Activated effector memory CD4-positive, alpha-beta T cell treated with Interleukin-2 at 50 U/mL for 16 hours (primary cell): ENCODE results near the gene MAZ.

Source experiments
- DNase-seq: peaks from one replicate; pipeline ENCODE4 v3.0.0-alpha.2; 2020

The MAZ gene

DNA sequence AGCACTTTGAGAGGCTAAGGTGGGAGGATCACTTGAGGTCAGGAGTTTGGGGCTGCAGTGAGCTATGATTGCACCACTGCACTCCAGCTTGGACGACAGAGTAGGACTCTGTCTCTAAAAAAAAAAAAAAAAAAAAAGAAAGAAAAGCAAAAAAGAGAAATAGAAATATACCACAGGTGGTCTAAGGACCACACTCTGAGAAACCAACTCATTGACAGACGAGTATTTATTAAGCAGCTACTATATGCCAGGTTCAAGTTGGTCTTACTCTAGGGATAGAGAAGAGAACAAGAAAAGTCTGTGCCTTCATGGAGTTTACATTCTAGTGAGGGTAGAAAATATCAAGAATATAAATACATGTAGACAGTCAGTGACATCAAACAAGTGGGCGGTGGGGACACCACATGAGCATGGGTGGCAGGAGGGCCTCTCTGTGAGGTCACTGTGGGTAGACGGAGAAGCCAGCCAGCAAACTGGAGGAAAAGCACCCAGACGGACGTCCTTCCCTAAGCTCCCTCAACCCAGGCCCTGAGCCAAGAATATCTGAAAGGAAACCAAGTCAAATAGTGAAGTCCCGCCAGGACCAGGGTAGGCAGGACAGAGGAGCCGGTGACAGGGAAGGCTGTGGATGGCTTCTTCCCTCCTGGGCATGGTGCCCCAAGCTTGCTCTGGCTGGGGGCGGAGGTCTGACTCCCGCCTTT is 52.0 kb downstream of the MAZ start:
- DNase-seq = no peak

DNA sequence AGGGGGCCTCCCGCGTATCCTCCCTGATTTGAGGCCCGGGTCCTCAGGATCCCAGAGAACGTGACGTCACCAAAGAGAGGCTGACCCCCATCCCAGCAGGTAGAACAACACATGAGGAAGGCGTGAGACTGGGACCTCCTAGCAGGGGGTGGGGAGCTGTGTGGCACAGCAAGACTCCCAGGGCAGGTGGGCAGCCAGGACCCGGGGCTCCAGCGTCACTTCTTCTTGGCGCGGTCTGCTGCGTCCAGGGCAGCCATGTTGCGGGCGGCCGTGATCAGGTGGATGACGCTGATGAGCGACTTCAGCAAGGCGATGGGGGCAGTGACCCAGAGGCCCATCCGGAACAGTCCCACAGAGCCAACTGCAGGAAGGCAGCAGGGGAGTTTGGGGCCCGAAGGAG is 52.6 kb downstream of the MAZ start:
- DNase-seq = no peak

DNA sequence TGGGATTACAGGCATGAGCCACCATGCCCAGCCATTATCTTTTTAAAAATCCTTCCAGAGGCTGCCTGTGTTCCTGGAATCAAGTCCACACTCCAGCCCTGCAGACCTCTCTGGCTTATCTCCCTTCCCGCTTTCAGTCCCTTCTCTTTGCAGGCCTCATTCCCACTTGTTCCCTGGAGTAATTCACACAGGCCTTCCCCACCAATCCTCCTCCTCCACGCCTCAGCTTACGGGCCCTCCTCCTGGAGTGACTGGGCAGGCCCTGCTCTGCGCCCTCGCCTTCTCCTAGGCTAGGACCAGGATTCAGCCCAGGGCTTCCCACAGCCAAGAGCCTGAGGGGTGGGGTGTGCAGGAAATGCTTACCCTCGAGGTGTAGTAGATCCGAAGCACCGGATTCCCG is 53.9 kb downstream of the MAZ start:
- DNase-seq = no peak
